GM23338 (cell line): ENCODE results near the gene PDGFC. TPM values are rescaled to one million over a fixed set of nuclear protein-coding genes. Genes with fewer than 3 reads are reported as not detected.

Experiments used
- ATAC-seq: fragments of 200-7000 bp; cut with Tn5 transposase; 3 replicates; pipeline ENCODE4 v1.9.1; 2020
- DNase-seq: peaks from one replicate; pipeline ENCODE4 v3.0.0-alpha.2; 2015; ENCODE audit warnings: low spot score
- H2AFZ ChIP-seq: fragments of 200-600 bp; sonication (generic); 2 replicates; pipeline ENCODE4 v1.8.0; 2016; ENCODE audit warnings: antibody characterized with exemption, mild to moderate bottlenecking, moderate library complexity
- H3F3A ChIP-seq: fragments of 200-600 bp; sonication (generic); replicated peaks from 2 replicates; pipeline ENCODE4 v1.8.0; 2017; ENCODE audit warnings: antibody characterized with exemption, mixed run types, low read depth
- H3K27ac ChIP-seq: fragments of 200-600 bp; sonication (generic); 2 replicates; pipeline ENCODE4 v1.6.1; 2016; ENCODE audit warnings: low read depth
- H3K27me3 ChIP-seq: fragments of 200-600 bp; sonication (generic); 2 replicates; pipeline ENCODE4 v1.8.0; 2016; ENCODE audit warnings: mild to moderate bottlenecking, mixed run types, moderate library complexity; ENCODE audit not compliant: insufficient read depth
- H3K36me3 ChIP-seq: fragments of 200-600 bp; sonication (generic); 2 replicates; pipeline ENCODE4 v1.8.0; 2016; ENCODE audit warnings: mild to moderate bottlenecking; ENCODE audit not compliant: insufficient read depth
- H3K4me1 ChIP-seq: fragments of 200-600 bp; sonication (generic); 2 replicates; pipeline ENCODE4 v1.8.0; 2016; ENCODE audit warnings: mild to moderate bottlenecking, moderate library complexity; ENCODE audit not compliant: insufficient read depth
- H3K4me2 ChIP-seq: fragments of 200-600 bp; sonication (generic); 2 replicates; pipeline ENCODE4 v1.7.1; 2017; ENCODE audit warnings: mixed run types
- H3K4me3 ChIP-seq: fragments of 200-600 bp; sonication (generic); 2 replicates; pipeline ENCODE4 v1.6.1; 2016; ENCODE audit warnings: mixed run types
- H3K79me2 ChIP-seq: fragments of 200-600 bp; sonication (generic); replicated peaks from 2 replicates; pipeline ENCODE4 v1.8.0; 2017; ENCODE audit warnings: mild to moderate bottlenecking; ENCODE audit not compliant: insufficient read depth
- H3K9me2 ChIP-seq: fragments of 200-600 bp; sonication (generic); 2 replicates; pipeline ENCODE4 v1.8.0; 2017; ENCODE audit not compliant: insufficient read depth
- H4K20me1 ChIP-seq: fragments of 200-600 bp; sonication (generic); replicated peaks from 2 replicates; pipeline ENCODE4 v1.8.0; 2017; ENCODE audit warnings: mild to moderate bottlenecking; ENCODE audit not compliant: insufficient read depth
- H3K27ac Mint-ChIP-seq: 2 replicates; pipeline ENCODE4 v1.8.0; 2020; ENCODE audit warnings: inconsistent platforms, mild to moderate bottlenecking, moderate library complexity, mixed read lengths
- H3K27me3 Mint-ChIP-seq: 3 replicates; pipeline ENCODE4 v1.8.0; 2022; ENCODE audit warnings: low read depth, mild to moderate bottlenecking, moderate library complexity, mixed read lengths, inconsistent platforms; ENCODE audit not compliant: insufficient read depth, poor library complexity
- H3K36me3 Mint-ChIP-seq: 3 replicates; pipeline ENCODE4 v1.8.0; 2021; ENCODE audit warnings: low read depth, mild to moderate bottlenecking, inconsistent platforms, moderate library complexity, mixed read lengths
- H3K4me1 Mint-ChIP-seq: 3 replicates; pipeline ENCODE4 v1.8.0; 2020; ENCODE audit warnings: mild to moderate bottlenecking, inconsistent platforms, mixed read lengths
- H3K4me3 Mint-ChIP-seq: 3 replicates; pipeline ENCODE4 v1.8.0; 2021; ENCODE audit warnings: moderate library complexity, mild to moderate bottlenecking, inconsistent platforms, mixed read lengths
- H3K9me3 Mint-ChIP-seq: 3 replicates; pipeline ENCODE4 v1.8.0; 2020; ENCODE audit warnings: moderate library complexity, mild to moderate bottlenecking, inconsistent platforms, mixed read lengths
- CREB1 ChIP-seq: fragments of 250-450 bp; sonication (Bioruptor Pico); IDR thresholded peaks from 2 replicates; pipeline ENCODE4 v1.5.0; 2020; ENCODE audit warnings: low read depth, mild to moderate bottlenecking, moderate library complexity
- CTCF ChIP-seq, 2 experiments: fragments of 200-600 bp in 1 of 2; sonication (generic) in 1 of 2; conservative IDR thresholded peaks; 2 replicates each; pipeline versions ENCODE4 v1.5.1 to v1.6.1; 2016 to 2017; ENCODE audit warnings: antibody characterized with exemption in 2 of 2, low read depth in 2 of 2, mild to moderate bottlenecking in 2 of 2, moderate library complexity in 1 of 2
- ETS1 ChIP-seq: IDR thresholded peaks from 2 replicates; pipeline ENCODE4 v1.6.1; 2016; ENCODE audit warnings: antibody characterized with exemption
- EZH2 ChIP-seq: fragments of 200-600 bp; sonication (generic); IDR thresholded peaks from one replicate; pipeline ENCODE4 v1.8.0; 2017; ENCODE audit warnings: antibody characterized with exemption, mild to moderate bottlenecking, low read depth; ENCODE audit not compliant: unreplicated experiment
- EZH2phosphoT487 ChIP-seq: fragments of 200-600 bp; sonication (generic); IDR thresholded peaks from one replicate; pipeline ENCODE4 v1.8.1; 2018; ENCODE audit warnings: antibody characterized with exemption; ENCODE audit not compliant: unreplicated experiment
- JUNB ChIP-seq: IDR thresholded peaks from one replicate; pipeline ENCODE4 v1.6.1; 2016; ENCODE audit warnings: antibody characterized with exemption; ENCODE audit not compliant: unreplicated experiment
- NANOG ChIP-seq: IDR thresholded peaks from 2 replicates; pipeline ENCODE4 v1.6.1; 2016; ENCODE audit warnings: antibody characterized with exemption, borderline replicate concordance
- POLR2AphosphoS5 ChIP-seq: IDR thresholded peaks from 2 replicates; pipeline ENCODE4 v1.6.1; 2016; ENCODE audit warnings: antibody characterized with exemption, low read depth
- REST ChIP-seq: IDR thresholded peaks from one replicate; pipeline ENCODE4 v1.6.1; 2018; ENCODE audit warnings: antibody characterized with exemption; ENCODE audit not compliant: unreplicated experiment
- STAT1 ChIP-seq: IDR thresholded peaks from one replicate; pipeline ENCODE4 v1.6.1; 2016; ENCODE audit warnings: antibody characterized with exemption; ENCODE audit not compliant: unreplicated experiment
- ZNF114 ChIP-seq: fragments of 250-450 bp; sonication (Bioruptor Pico); IDR thresholded peaks from 2 replicates; pipeline ENCODE4 v1.5.0; 2020; ENCODE audit warnings: mild to moderate bottlenecking, moderate library complexity
- ZNF331 ChIP-seq: fragments of 250-450 bp; sonication (Bioruptor Pico); IDR thresholded peaks from 2 replicates; pipeline ENCODE4 v1.5.0; 2020; ENCODE audit warnings: low read depth, mild to moderate bottlenecking, moderate library complexity
- ZNF462 ChIP-seq: fragments of 250-450 bp; sonication (Bioruptor Pico); IDR thresholded peaks from 2 replicates; pipeline ENCODE4 v1.5.0; 2020; ENCODE audit warnings: mild to moderate bottlenecking, moderate library complexity
- polyA plus RNA-seq: library from polyadenylated mRNA; unstranded; fragments of >200 nt; fragmentation: Nextera tagmentation; extraction: Ambion mirVana; gene quantifications from 2 replicates; pipeline ENCODE4 v1.2.1, GENCODE V29; 2016
- total RNA-seq: library from RNA; depleted of rRNA; stranded (reverse); fragments of >200 nt; shearing (Covaris generic); gene quantifications from 2 replicates; pipeline ENCODE4 v1.2.3, GENCODE V29; 2014

PDGFC gene
- total and polyA plus RNA-seq, 2 experiments from 2014 or later = 1.3 to 3.4 TPM

GRCh38 chr4:156946516-156947424 is 24.8 kb downstream of the PDGFC start:
- H3K4me1 Mint-ChIP-seq = peaks cover 17% of the 10 kb centered on the region
- no peaks in the 10 kb centered on the region for H3K27me3 ChIP-seq
- no peak overlapping the region for H3K4me2 ChIP-seq
- no peaks in the 10 kb centered on the region for H3K79me2 ChIP-seq
- H3F3A ChIP-seq = no peaks in the 10 kb centered on the region
- no peak overlapping the region for H3K4me3 Mint-ChIP-seq
- H4K20me1 ChIP-seq = no peaks in the 10 kb centered on the region
- H3K36me3 Mint-ChIP-seq = no peaks in the 10 kb centered on the region
- no peak overlapping the region for H3K27ac ChIP-seq
- no peaks in the 10 kb centered on the region for H3K27me3 Mint-ChIP-seq
- no peaks in the 10 kb centered on the region for H3K36me3 ChIP-seq
- no peaks in the 10 kb centered on the region for H3K9me2 ChIP-seq
- DNase-seq (no peak), ATAC-seq (no peak)
- peak overlapping the region; percentile 35; the same call in 1 of the 2 replicates for H3K27ac Mint-ChIP-seq
- H3K4me1 ChIP-seq = 0 out of 2 replicates have a peak, but pooled peaks cover 6% of the 10 kb centered on the region
- H3K4me3 ChIP-seq = no peak overlapping the region
- no peaks in the 10 kb centered on the region for H3K9me3 Mint-ChIP-seq
- TF ChIP-seq CREB1 (no peak), EZH2 (no peak), ETS1 (no peak), ZNF331 (CRISPR knock-in tag) (no peak), CTCF (conservative IDR thresholded peaks at IDR 0.05; ENCODE audit: low read depth in 2 of 2) (no peak), REST (no peak), JUNB (no peak), ZNF114 (no peak), STAT1 (no peak), NANOG (no peak), POLR2AphosphoS5 (no peak), ZNF462 (no peak), EZH2phosphoT487 (no peak)
- no peak overlapping the region for H2AFZ ChIP-seq
